PC-9 (cell line): ENCODE results near the gene CACNA1S. TPM values are rescaled to one million over a fixed set of nuclear protein-coding genes. Genes with fewer than 3 reads are reported as not detected.
A peak's percentile ranks its signal among the peaks of the same experiment; 100 is the strongest.

ENCODE experiments used
- BruUV-seq: library from RNA; stranded (reverse); fragments of 400-500 nt; replicated peaks from 2 replicates; lab custom pipeline; 2021; lab: Mats Ljungman, UMichigan
- CTCF ChIA-PET: fragments of 300-600 bp; sonication (Branson Sonifier 250); formaldehyde crosslinking; loops from one replicate; lab custom pipeline; 2022; ENCODE audit warnings: antibody characterized with exemption; lab: Charles Lee
- POLR2A ChIA-PET: fragments of 300-600 bp; sonication (Branson Sonifier 250); formaldehyde crosslinking; loops from one replicate; lab custom pipeline; 2022; ENCODE audit warnings: antibody characterized with exemption; ENCODE audit not compliant: unreplicated experiment; lab: Charles Lee
- DNase-seq, 2 experiments: peaks; one replicate each; pipeline versions ENCODE4 v3.0.0 to v3.0.0-alpha.2; 2015 to 2022; ENCODE audit warnings: mixed read lengths in 1 of 2
- H2AFZ ChIP-seq: fragments of 200-600 bp; sonication (generic); 2 replicates; pipeline ENCODE4 v1.8.1; 2017; ENCODE audit warnings: antibody characterized with exemption
- H3F3A ChIP-seq: fragments of 200-600 bp; sonication (generic); 2 replicates; pipeline ENCODE4 v1.8.1; 2017; ENCODE audit warnings: antibody characterized with exemption, mild to moderate bottlenecking, low read depth; ENCODE audit not compliant: insufficient read depth
- H3K27ac ChIP-seq: fragments of 200-600 bp; sonication (generic); 2 replicates; pipeline ENCODE4 v1.6.1; 2016; ENCODE audit warnings: mixed run types
- H3K27me3 ChIP-seq: fragments of 200-600 bp; sonication (generic); 2 replicates; pipeline ENCODE4 v1.6.1; 2016; ENCODE audit warnings: low read depth, mixed run types; ENCODE audit not compliant: insufficient read depth
- H3K36me3 ChIP-seq: fragments of 200-600 bp; sonication (generic); 2 replicates; pipeline ENCODE4 v1.6.1; 2016; ENCODE audit warnings: low read depth, mixed run types
- H3K4me1 ChIP-seq: fragments of 200-600 bp; sonication (generic); replicated peaks from 2 replicates; pipeline ENCODE4 v1.6.1; 2016; ENCODE audit warnings: mixed run types; ENCODE audit not compliant: insufficient read depth
- H3K4me2 ChIP-seq: fragments of 200-600 bp; sonication (generic); 2 replicates; pipeline ENCODE4 v1.6.1; 2017; ENCODE audit warnings: mixed run types
- H3K4me3 ChIP-seq: fragments of 200-600 bp; sonication (generic); 2 replicates; pipeline ENCODE4 v1.6.1; 2016; ENCODE audit warnings: mixed run types
- H3K79me2 ChIP-seq: fragments of 200-600 bp; sonication (generic); 2 replicates; pipeline ENCODE4 v1.6.1; 2017; ENCODE audit warnings: low read depth, mixed run types
- H3K9me2 ChIP-seq: fragments of 200-600 bp; sonication (generic); 2 replicates; pipeline ENCODE4 v1.8.1; 2017; ENCODE audit warnings: mild to moderate bottlenecking; ENCODE audit not compliant: insufficient read depth
- H3K9me3 ChIP-seq: fragments of 200-600 bp; sonication (generic); 2 replicates; pipeline ENCODE4 v1.8.1; 2016; ENCODE audit warnings: low read depth; ENCODE audit not compliant: insufficient read depth
- H4K20me1 ChIP-seq: fragments of 200-600 bp; sonication (generic); 2 replicates; pipeline ENCODE4 v1.8.1; 2017; ENCODE audit not compliant: insufficient read depth
- EZH2 ChIP-seq: fragments of 200-600 bp; sonication (generic); IDR thresholded peaks from 2 replicates; pipeline ENCODE4 v1.8.0; 2017; ENCODE audit warnings: antibody characterized with exemption, low read depth
- intact Hi-C: fragments of 100-400 bp; cut with micrococcal nuclease; formaldehyde crosslinking; loops from one replicate; pipeline ENCODE4 v1.10.0; 2022; ENCODE audit not compliant: unreplicated experiment
- total RNA-seq: library from RNA; stranded (reverse); gene quantifications from 2 replicates; pipeline ENCODE4 v1.2.3, GENCODE V29; 2021
- TF ChIP-seq, protein P1 (sequence below): fragments of 200-600 bp; sonication (generic); conservative IDR thresholded peaks from 2 replicates; pipeline ENCODE4 v1.6.1; 2017; ENCODE audit warnings: mixed run types, antibody characterized with exemption, mild to moderate bottlenecking, moderate library complexity

Gene CACNA1S
- total RNA-seq, 1 experiment from 2014 or later: not detected

DNA sequence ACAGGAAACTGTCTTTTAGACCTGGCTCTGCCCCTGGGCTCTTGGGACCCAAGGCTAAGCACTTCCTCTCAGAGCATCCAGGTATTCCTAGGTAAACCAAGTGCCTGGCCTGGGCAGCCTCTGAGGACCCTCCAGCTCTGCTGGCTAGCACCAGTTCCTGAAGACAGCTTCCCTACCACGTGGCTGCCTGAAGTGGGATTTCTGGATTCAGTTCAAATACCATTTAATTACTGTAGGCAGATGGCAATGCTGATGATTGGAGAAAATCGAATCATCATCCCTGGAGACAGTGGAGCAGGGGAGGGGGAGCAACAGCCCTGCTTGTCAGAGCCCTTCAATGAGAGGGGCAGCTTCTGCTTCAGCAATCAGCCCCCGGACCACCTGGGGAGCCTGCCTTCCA, 100.6 kb downstream of the CACNA1S start:
- no peaks in the 10 kb centered on the region for H3K9me2 ChIP-seq
- no peak overlapping the region for H3K4me3 ChIP-seq
- H3F3A ChIP-seq: peaks cover 8% of the 10 kb centered on the region; the same call in 1 of the 2 replicates
- no peaks in the 10 kb centered on the region for H3K27me3 ChIP-seq
- CTCF ChIA-PET: no interaction called here
- H3K4me1 ChIP-seq: peaks cover 5% of the 10 kb centered on the region
- no peak overlapping the region for H2AFZ ChIP-seq
- no TSS peak for BruUV-seq
- no peak overlapping the region for H3K4me2 ChIP-seq
- POLR2A ChIA-PET: no interaction called here
- H3K79me2 ChIP-seq: no peaks in the 10 kb centered on the region
- DNase-seq: peak in 1 of 2 experiments; percentile 1
- no peaks in the 10 kb centered on the region for H4K20me1 ChIP-seq
- no peak for TF ChIP-seq EZH2
- TF ChIP-seq, protein P1, sequence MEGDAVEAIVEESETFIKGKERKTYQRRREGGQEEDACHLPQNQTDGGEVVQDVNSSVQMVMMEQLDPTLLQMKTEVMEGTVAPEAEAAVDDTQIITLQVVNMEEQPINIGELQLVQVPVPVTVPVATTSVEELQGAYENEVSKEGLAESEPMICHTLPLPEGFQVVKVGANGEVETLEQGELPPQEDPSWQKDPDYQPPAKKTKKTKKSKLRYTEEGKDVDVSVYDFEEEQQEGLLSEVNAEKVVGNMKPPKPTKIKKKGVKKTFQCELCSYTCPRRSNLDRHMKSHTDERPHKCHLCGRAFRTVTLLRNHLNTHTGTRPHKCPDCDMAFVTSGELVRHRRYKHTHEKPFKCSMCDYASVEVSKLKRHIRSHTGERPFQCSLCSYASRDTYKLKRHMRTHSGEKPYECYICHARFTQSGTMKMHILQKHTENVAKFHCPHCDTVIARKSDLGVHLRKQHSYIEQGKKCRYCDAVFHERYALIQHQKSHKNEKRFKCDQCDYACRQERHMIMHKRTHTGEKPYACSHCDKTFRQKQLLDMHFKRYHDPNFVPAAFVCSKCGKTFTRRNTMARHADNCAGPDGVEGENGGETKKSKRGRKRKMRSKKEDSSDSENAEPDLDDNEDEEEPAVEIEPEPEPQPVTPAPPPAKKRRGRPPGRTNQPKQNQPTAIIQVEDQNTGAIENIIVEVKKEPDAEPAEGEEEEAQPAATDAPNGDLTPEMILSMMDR: no peak
- intact Hi-C loops: no loop called here
- no peak overlapping the region for H3K27ac ChIP-seq
- H3K9me3 ChIP-seq: no peaks in the 10 kb centered on the region
- H3K36me3 ChIP-seq: no peaks in the 10 kb centered on the region

DNA sequence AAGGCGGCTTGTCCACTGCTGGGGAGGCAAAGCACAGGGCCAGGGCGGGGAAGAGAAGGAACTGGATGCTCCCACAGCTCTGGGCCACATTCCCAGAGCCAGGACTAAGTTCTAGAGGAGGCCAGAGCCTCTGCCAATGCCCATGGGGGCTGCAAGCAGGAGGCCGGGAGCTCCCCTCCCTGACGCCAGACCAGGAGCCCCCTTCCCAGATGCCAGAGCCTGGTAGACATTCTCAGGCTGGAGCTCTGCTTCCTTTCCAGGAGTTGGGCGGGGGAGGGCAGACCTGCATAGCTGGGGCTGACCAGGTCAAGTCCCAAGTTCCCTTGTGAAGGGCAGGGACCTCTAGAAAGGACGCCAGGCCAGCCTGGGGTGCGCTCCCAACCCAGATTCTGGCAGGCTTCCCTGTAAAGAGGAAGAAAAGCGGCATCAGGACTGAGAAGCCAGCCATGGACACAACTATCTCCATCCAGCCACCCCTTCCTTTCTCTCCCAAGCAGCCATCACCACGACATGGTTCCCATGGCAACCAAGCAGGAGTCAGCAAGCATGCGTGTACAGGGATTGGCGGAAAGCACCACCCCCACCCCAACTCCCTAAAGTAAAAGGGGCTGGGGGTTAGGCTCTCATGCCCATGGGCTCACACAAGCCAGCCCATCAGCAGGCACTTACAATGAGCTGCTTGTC, 102.1 kb downstream of the CACNA1S start:
- BruUV-seq: no TSS peak
- intact Hi-C loops: no loop called here
- Histone ChIP-seq H3K4me2 (no peak overlapping the region), H3K4me1 (no peaks in the 10 kb centered on the region; the same call in 1 of the 2 replicates), H3K9me2 (no peaks in the 10 kb centered on the region), H3F3A (no peaks in the 10 kb centered on the region), H3K36me3 (no peaks in the 10 kb centered on the region), H3K4me3 (no peak overlapping the region), H2AFZ (no peak overlapping the region), H3K27ac (no peak overlapping the region), H3K79me2 (no peaks in the 10 kb centered on the region), H3K27me3 (no peaks in the 10 kb centered on the region), H3K9me3 (no peaks in the 10 kb centered on the region), H4K20me1 (no peaks in the 10 kb centered on the region)
- ChIA-PET CTCF (interaction anchor here (0.6 kb wide), 1 partner anchor 31 kb away, joined by 6 read pairs; no protein-coding TSS in a partner anchor), POLR2A (interaction anchor here (0.7 kb wide), 1 partner anchor 68 kb away, joined by 3 read pairs; no protein-coding TSS in a partner anchor)
- DNase-seq: no peak
- no peak for TF ChIP-seq EZH2
- TF ChIP-seq, protein P1: no peak

DNA sequence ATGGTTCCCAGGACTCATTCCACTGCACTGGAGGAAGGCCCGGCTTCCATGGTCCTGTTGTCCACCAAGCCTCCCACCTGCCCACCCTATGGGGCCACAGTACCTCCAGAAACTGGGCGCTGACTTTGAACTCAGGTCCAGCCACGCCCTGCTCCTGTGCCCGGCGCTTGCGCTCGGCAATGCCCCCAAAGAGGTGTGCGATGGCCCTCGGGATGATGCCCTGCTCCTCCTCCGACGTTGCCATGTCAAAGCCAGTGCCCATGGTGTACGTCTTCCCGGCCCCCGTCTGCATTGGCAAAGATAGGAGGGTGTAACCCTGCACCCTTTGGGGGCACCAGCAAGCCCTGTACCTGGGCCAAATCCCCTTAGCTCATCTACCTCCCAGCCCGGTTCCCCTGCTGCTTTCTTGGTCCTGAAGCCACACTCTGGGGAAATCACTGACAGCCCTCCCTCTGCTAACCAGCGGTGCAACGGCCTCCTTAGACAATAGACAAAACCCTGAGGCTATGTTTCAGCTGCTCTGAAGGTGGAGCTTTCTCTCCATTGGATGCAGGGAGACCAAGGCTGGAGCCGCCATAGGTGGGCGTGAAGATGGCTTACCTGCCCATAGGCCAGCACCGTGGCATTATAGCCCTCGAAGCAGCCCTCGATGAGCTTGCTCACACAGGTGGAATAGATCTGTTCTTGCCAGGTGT, 103.4 kb downstream of the CACNA1S start:
- no peaks in the 10 kb centered on the region for H3K9me2 ChIP-seq
- H3K4me2 ChIP-seq: no peak overlapping the region
- no peak for TF ChIP-seq EZH2
- TF ChIP-seq, protein P1: no peak
- BruUV-seq: no TSS peak
- no peaks in the 10 kb centered on the region for H4K20me1 ChIP-seq
- no peaks in the 10 kb centered on the region for H3K27me3 ChIP-seq
- no peaks in the 10 kb centered on the region for H3K79me2 ChIP-seq
- intact Hi-C loops: no loop called here
- CTCF ChIA-PET: no interaction called here
- no peaks in the 10 kb centered on the region for H3K36me3 ChIP-seq
- DNase-seq: no peak
- no peaks in the 10 kb centered on the region; the same call in 1 of the 2 replicates for H3K4me1 ChIP-seq
- no peaks in the 10 kb centered on the region for H3K9me3 ChIP-seq
- POLR2A ChIA-PET: no interaction called here
- no peak overlapping the region for H2AFZ ChIP-seq
- no peaks in the 10 kb centered on the region for H3F3A ChIP-seq
- no peak overlapping the region for H3K4me3 ChIP-seq
- H3K27ac ChIP-seq: no peak overlapping the region
